ENCODE results near the gene NFATC2. TPM values are rescaled to one million over a fixed set of nuclear protein-coding genes. Genes with fewer than 3 reads are reported as not detected.

Gene NFATC2
- total RNA-seq, 1 experiment from 2014 or later = 6.3 TPM

DNA sequence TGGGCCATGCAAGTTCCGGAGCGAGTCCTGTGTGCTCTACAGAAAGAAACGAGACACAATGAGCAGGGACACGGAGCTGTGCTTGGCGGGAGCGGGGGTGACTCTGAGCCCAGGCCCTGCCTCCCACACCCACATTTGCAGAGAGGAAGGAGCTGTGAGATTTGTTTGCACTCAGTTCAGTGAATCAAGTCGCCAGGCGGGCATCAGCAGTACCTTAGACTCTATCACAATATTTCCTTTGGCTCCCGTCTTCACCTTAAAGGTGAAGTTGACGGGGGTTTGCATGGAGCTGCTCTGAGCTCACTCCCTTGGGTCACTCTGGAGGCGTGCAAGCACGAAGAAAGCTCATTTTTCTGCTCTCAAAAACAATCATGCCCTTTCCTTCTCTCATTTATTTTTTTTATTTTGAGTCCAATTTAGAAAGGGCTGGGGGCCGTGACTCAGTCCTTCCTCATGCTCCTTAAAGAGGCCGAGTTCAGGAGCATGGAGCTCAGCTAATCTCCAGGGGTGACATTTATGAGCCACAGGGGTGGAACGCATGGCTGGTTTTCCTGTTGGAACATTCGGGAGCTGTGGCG is 188.2 kb downstream of the NFATC2 start:
- no peak for TF ChIP-seq EZH2 (IDR thresholded peaks at IDR 0.05; ENCODE audit: low read depth)
- TF ChIP-seq, protein P1, sequence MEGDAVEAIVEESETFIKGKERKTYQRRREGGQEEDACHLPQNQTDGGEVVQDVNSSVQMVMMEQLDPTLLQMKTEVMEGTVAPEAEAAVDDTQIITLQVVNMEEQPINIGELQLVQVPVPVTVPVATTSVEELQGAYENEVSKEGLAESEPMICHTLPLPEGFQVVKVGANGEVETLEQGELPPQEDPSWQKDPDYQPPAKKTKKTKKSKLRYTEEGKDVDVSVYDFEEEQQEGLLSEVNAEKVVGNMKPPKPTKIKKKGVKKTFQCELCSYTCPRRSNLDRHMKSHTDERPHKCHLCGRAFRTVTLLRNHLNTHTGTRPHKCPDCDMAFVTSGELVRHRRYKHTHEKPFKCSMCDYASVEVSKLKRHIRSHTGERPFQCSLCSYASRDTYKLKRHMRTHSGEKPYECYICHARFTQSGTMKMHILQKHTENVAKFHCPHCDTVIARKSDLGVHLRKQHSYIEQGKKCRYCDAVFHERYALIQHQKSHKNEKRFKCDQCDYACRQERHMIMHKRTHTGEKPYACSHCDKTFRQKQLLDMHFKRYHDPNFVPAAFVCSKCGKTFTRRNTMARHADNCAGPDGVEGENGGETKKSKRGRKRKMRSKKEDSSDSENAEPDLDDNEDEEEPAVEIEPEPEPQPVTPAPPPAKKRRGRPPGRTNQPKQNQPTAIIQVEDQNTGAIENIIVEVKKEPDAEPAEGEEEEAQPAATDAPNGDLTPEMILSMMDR (conservative IDR thresholded peaks at IDR 0.05) = no peak
- no peak for DNase-seq
- no TSS peak for BruUV-seq (replicated peaks)
- Histone ChIP-seq H3K79me2 (ENCODE audit: low read depth) (no peaks in the 10 kb centered on the region), H3K36me3 (ENCODE audit: low read depth) (no peaks in the 10 kb centered on the region), H3K27me3 (ENCODE audit: insufficient read depth, low read depth) (no peaks in the 10 kb centered on the region), H3K4me3 (no peak overlapping the region), H2AFZ (no peak overlapping the region), H4K20me1 (ENCODE audit: insufficient read depth) (no peaks in the 10 kb centered on the region), H3K4me1 (replicated peaks; ENCODE audit: insufficient read depth) (peaks cover 27% of the 10 kb centered on the region), H3K4me2 (no peak overlapping the region), H3K9me3 (ENCODE audit: insufficient read depth, low read depth) (no peaks in the 10 kb centered on the region), H3F3A (ENCODE audit: insufficient read depth, low read depth) (peaks cover 20% of the 10 kb centered on the region), H3K9me2 (ENCODE audit: insufficient read depth) (no peaks in the 10 kb centered on the region), H3K27ac (no peak overlapping the region)
- POLR2A ChIA-PET (ENCODE audit: unreplicated experiment) = interaction anchor here (0.5 to 0.6 kb wide), 2 partner anchors 251 to 771 kb away, joined by 3 read pairs; no protein-coding TSS in a partner anchor
- CTCF ChIA-PET = no interaction called here
- intact Hi-C loops (cut with micrococcal nuclease; ENCODE audit: unreplicated experiment) = no loop called here

DNA sequence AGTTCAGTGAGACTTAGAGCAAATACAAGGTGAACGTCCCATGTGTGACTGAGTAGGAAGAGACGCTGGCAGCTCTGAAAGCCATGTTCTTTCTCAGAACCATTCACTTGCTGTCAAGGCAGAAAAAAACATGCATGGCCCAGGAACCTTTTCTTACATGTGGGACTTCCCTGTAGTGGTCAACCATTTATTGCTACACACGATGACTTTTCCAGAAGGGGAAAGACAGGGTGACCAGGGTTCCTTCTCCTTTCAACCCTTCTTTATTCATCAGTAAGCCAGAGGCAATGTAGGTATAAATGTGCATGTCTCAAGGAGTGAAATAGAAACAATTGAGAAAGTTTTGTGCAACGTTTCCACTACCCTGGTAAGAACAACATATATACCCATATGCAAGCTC is 189.0 kb downstream of the NFATC2 start:
- Histone ChIP-seq H3K4me1 (replicated peaks; ENCODE audit: insufficient read depth) (peaks cover 19% of the 10 kb centered on the region), H3K9me2 (ENCODE audit: insufficient read depth) (no peaks in the 10 kb centered on the region), H3K27ac (no peak overlapping the region), H3K36me3 (ENCODE audit: low read depth) (no peaks in the 10 kb centered on the region), H3K4me2 (no peak overlapping the region), H3F3A (ENCODE audit: insufficient read depth, low read depth) (peaks cover 12% of the 10 kb centered on the region; the same call in 1 of the 2 replicates), H3K4me3 (no peak overlapping the region), H2AFZ (no peak overlapping the region), H3K79me2 (ENCODE audit: low read depth) (no peaks in the 10 kb centered on the region), H3K27me3 (ENCODE audit: insufficient read depth, low read depth) (no peaks in the 10 kb centered on the region), H4K20me1 (ENCODE audit: insufficient read depth) (no peaks in the 10 kb centered on the region), H3K9me3 (ENCODE audit: insufficient read depth, low read depth) (no peaks in the 10 kb centered on the region)
- DNase-seq = no peak
- intact Hi-C loops (cut with micrococcal nuclease; ENCODE audit: unreplicated experiment) = no loop called here
- ChIA-PET CTCF (no interaction called here), POLR2A (ENCODE audit: unreplicated experiment) (no interaction called here)
- TF ChIP-seq, protein P1 (conservative IDR thresholded peaks at IDR 0.05) = no peak
- no peak for TF ChIP-seq EZH2 (IDR thresholded peaks at IDR 0.05; ENCODE audit: low read depth)
- BruUV-seq (replicated peaks) = no TSS peak

DNA sequence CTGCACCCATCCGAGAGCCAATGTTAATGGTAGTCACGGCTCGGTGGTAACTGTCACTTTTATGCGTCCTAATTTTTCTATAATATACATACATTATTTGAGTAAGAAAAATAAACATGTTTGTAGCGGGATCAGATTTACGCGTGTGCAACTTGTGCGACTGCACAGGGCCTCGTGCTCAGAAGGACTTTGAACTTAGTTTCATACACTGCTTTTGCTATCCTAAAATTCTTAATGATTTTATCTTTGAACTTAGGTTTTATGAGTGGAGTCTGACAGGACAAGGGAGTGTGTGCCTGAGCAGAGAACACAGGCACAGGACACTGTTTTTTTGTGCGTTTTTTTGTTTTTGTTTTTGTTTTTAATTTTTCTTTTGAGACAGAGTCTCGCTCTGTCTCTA is 189.7 kb downstream of the NFATC2 start:
- no peaks in the 10 kb centered on the region for H3K79me2 ChIP-seq (ENCODE audit: low read depth)
- BruUV-seq (replicated peaks) = no TSS peak
- H4K20me1 ChIP-seq (ENCODE audit: insufficient read depth) = no peaks in the 10 kb centered on the region
- H3K27me3 ChIP-seq (ENCODE audit: insufficient read depth, low read depth) = no peaks in the 10 kb centered on the region
- CTCF ChIA-PET = no interaction called here
- no peak overlapping the region for H3K27ac ChIP-seq
- DNase-seq = no peak
- H3K4me1 ChIP-seq (replicated peaks; ENCODE audit: insufficient read depth) = peaks cover 18% of the 10 kb centered on the region
- POLR2A ChIA-PET (ENCODE audit: unreplicated experiment) = no interaction called here
- TF ChIP-seq, protein P1 (conservative IDR thresholded peaks at IDR 0.05) = no peak
- TF ChIP-seq EZH2 (IDR thresholded peaks at IDR 0.05; ENCODE audit: low read depth) = no peak
- no peak overlapping the region for H3K4me3 ChIP-seq
- H3F3A ChIP-seq (ENCODE audit: insufficient read depth, low read depth) = peaks cover 11% of the 10 kb centered on the region; the same call in 1 of the 2 replicates
- no peaks in the 10 kb centered on the region for H3K36me3 ChIP-seq (ENCODE audit: low read depth)
- intact Hi-C loops (cut with micrococcal nuclease; ENCODE audit: unreplicated experiment) = no loop called here
- H3K9me2 ChIP-seq (ENCODE audit: insufficient read depth) = no peaks in the 10 kb centered on the region
- no peak overlapping the region for H2AFZ ChIP-seq
- H3K4me2 ChIP-seq = no peak overlapping the region
- H3K9me3 ChIP-seq (ENCODE audit: insufficient read depth, low read depth) = no peaks in the 10 kb centered on the region

Data from PC-9 (cell line).